Astrocyte of the cerebellum (primary cell): ENCODE data around the gene OR7C1.

ENCODE experiments used
- DNase-seq: peaks from one replicate; pipeline ENCODE4 v3.0.0-alpha.2; 2011; ENCODE audit warnings: low read depth
- H3K4me3 ChIP-seq: 2 replicates; pipeline ENCODE4 v1.5.1; 2011; ENCODE audit warnings: mild to moderate bottlenecking, low read depth, low read length, moderate library complexity
- in situ Hi-C: cut with HindIII; loops from 2 replicates; pipeline ENCODE4 v1.10.0; 2017; ENCODE audit warnings: low sequenced_read_pairs
- TF ChIP-seq, protein P1 (sequence below): IDR thresholded peaks from 2 replicates; pipeline ENCODE4 v1.5.1; 2012; ENCODE audit warnings: low read length, low read depth, moderate library complexity, mild to moderate bottlenecking; ENCODE audit errors: missing control alignments

OR7C1 gene

DNA sequence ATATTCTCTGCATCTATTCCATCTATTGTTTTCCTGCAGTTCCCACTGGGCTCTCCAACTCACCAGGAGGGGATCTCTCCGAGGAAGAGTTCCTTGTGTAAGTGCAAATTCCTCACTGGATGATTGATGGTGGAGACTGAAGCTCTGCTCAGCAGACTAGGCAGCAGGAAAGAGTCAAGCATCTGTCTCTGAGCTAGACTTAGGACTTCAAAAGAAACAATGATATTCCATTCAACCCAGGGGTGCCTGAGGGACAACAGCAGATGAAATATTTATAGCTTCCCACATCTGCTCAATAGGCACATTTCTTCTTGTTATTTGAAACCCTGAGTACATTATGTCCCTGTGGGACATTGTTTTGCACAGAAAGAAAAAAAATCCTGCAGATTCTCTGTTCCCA is at the start of gene OR7C1, which contains the start of gene OR7A5:
Gene OR7C1 (minus strand): TSS at position 175 of the 400 bp plus-strand sequence. CDS start 35,049 bp downstream, outside the sequence.
Gene OR7A5 (minus strand): TSS at position 175 of the 400 bp plus-strand sequence. CDS start 6,944 bp downstream, outside the sequence.
- no peak for DNase-seq
- in situ Hi-C loops, result no loop called here
- H3K4me3 ChIP-seq, result no peak within 1 kb of the TSS
- TF ChIP-seq, protein P1, sequence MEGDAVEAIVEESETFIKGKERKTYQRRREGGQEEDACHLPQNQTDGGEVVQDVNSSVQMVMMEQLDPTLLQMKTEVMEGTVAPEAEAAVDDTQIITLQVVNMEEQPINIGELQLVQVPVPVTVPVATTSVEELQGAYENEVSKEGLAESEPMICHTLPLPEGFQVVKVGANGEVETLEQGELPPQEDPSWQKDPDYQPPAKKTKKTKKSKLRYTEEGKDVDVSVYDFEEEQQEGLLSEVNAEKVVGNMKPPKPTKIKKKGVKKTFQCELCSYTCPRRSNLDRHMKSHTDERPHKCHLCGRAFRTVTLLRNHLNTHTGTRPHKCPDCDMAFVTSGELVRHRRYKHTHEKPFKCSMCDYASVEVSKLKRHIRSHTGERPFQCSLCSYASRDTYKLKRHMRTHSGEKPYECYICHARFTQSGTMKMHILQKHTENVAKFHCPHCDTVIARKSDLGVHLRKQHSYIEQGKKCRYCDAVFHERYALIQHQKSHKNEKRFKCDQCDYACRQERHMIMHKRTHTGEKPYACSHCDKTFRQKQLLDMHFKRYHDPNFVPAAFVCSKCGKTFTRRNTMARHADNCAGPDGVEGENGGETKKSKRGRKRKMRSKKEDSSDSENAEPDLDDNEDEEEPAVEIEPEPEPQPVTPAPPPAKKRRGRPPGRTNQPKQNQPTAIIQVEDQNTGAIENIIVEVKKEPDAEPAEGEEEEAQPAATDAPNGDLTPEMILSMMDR, result no peak

DNA sequence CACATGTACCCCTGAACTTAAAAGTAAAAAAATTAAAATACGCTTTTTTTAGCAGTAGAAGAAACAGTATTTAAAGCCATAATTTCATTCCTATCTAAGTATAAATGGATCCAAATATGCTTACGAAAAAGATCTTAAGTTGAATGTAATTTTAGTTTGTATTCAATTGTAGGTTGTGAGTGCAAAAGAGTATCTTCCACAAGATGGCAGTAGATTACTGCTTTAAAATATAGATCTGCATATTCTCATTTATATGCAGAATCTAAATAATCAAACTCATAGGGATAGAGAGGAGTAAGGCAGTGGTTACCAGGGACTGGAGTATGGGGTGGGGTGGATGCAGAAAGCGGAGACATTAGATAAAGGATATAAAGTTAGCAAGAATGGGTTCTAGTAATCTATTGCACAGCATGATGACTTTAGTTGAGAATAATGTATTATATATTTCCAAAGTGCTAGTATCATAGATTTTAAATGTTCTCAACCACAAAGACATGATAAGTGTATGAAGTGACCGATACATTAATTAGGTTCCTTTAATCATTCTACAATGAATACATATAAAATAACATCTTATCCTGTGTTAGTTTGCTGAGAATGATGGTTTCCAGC is 36.7 kb upstream of the OR7C1 start:
- in situ Hi-C loops, result no loop called here
- H3K4me3 ChIP-seq, result no peak overlapping the region
- DNase-seq, result no peak
- TF ChIP-seq, protein P1, result no peak

DNA sequence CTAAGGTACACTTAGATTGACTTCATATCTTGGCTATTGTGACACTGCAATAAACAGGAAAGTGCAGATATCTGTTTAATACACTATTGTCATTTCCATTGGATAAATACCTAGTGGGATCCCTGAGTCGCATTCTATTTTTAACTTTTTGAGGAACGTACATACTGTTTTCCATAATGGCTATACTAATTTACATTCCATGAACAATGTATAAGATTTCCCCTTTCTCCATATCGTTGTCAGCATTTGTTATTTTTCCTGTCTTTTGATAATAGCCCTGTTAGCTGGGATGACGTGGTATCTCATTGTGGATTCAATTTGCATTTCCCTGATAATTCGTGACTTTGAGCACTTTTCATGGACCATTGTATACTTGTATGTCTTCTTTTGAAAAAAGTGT is 33.5 kb upstream of the OR7C1 start:
- TF ChIP-seq, protein P1, result no peak
- no peak overlapping the region for H3K4me3 ChIP-seq
- DNase-seq, result no peak
- in situ Hi-C loops, result no loop called here

DNA sequence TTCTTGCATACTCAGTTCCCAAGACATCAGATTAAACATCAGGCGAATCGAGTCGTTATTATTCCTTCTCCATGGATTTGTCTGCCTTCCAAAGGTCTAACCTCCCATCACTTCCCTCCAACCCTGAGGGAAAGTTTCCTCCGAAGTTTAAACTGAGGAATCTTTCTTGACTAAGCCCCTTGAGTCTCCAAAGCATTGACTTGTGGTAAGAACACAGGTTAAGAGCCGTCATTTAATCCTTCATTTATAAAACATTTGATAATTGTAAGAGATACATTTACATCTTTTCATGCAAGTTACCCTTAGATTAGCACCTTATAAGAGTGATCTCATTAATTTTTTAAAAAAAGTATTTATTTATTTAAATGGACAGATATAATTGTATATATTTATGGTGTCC is 13.8 kb upstream of the OR7C1 start, which contains the start of gene OR7A10:
Gene OR7A10 (minus strand): TSS at position 101 of the 400 bp plus-strand sequence. CDS start 7,045 bp downstream, outside the sequence.
- in situ Hi-C loops, result no loop called here
- H3K4me3 ChIP-seq, result no peak within 1 kb of the TSS
- TF ChIP-seq, protein P1, result no peak
- DNase-seq, result no peak

DNA sequence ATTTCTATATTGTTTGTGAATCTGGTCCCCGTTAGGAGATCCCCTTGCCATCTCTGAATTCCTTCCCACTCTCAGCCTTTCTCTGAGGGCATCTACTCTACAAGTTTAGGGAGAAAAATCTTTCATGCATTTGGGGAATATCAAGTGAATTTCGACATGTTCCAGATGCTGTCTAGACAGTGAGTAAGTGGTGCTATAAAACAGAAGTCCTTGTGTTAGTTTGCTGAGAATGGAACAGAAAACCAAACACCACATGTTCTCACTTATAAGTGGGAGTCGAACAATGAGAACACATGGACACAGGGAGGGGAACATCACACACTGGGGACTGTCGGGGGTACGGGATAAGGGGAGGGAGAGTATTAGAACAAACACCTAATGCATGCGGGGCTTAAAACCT is 8.6 kb upstream of the OR7C1 start:
- in situ Hi-C loops, result no loop called here
- no peak for DNase-seq
- no peak overlapping the region for H3K4me3 ChIP-seq
- TF ChIP-seq, protein P1, result no peak

DNA sequence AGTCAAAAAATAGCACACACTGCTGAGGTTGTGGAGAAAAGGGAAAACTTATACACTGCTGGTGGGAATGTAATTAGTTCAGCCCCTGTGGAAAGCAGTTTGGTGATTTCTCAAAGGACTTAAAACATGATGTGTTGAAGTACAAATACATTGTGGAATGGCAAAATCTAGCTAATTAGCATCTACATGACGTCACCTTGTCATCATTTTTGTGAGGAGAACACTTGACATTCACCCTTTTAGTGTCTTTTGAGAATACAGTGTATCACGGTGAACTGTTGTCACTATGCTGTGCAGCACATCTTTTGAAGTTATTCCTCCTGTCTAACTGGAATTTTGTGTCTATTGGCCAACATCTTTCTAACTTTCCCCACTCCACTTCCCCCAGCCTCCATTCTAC is 8.2 kb upstream of the OR7C1 start:
- DNase-seq, result no peak
- TF ChIP-seq, protein P1, result no peak
- H3K4me3 ChIP-seq, result no peak overlapping the region
- in situ Hi-C loops, result no loop called here

DNA sequence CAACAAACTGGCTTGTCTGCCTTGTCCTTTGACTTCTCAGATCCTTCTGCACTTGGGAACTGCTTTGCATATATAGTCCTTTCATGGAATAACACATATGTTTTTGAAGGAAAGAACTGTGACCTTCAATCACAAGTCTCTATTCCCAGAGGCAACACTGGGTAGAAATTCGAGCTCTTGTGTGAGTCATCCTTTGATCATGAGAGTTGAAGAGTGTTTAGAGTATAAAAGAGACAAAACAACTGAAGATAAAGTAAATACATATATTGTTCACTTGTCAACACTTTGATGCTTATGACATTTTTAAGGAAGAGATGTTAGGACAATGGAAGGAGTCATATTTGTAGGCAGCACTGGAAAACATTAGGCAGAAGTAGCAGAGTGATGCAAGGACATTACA is 5.2 kb upstream of the OR7C1 start:
- no peak for DNase-seq
- H3K4me3 ChIP-seq, result no peak overlapping the region
- in situ Hi-C loops, result no loop called here
- TF ChIP-seq, protein P1, result no peak
